Stimulated activated CD8-positive, alpha-beta memory T cell treated with anti-CD3 and anti-CD28 coated beads, Interleukin-15, amount 100 ng/mL, for 24 hours (primary cell): ENCODE results near the gene NEGR1.

Experiments
- DNase-seq: peaks from one replicate; pipeline ENCODE4 v3.0.0-alpha.2; 2020; ENCODE audit warnings: low read depth

Gene NEGR1

GRCh38 chr1:71350805-71351204 lies 931.5 kb downstream of the NEGR1 start:
- DNase-seq: no peak

DNA sequence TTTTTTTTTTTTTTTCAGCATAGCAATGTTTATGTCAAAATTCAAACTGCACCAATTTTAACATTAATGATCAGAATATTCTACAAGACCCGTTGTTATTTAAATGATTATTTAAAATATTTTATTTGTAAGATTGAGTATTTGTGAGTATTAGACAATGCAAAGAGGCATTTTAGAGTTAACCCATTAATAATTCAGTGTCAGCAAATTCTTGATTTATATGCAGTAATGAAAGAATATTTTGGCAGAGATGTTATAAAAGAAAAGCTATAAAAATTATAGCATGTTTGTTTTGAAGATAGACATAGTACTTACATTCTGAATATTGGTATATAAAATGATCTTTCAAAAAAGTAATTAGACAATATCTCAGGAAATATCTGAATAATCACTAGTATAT lies 932.0 kb downstream of the NEGR1 start:
- no peak for DNase-seq
